Measurements from ENCODE around the gene CTBP2.

CTBP2 gene

GRCh38 chr10:125177641-125178640, 17.6 kb upstream of the CTBP2 start:
- Histone ChIP-seq H3K79me1 (ENCODE audit: low read length) (no peaks in the 10 kb centered on the region), H2BK15ac (replicated peaks; ENCODE audit: low read depth) (no peak overlapping the region), H2AK5ac (ENCODE audit: low read length) (no peak overlapping the region), H3K23ac (ENCODE audit: low read length) (no peak overlapping the region), H3K36me3 (ENCODE audit: control insufficient read depth, insufficient read depth, low read length) (no peaks in the 10 kb centered on the region), H3K79me2 (ENCODE audit: control insufficient read depth, insufficient read depth, low read length) (no peaks in the 10 kb centered on the region), H3K18ac (ENCODE audit: low read length) (no peak overlapping the region), H3K4me1 (ENCODE audit: control insufficient read depth, low read depth, low read length) (peaks cover 2% of the 10 kb centered on the region), H3K27me3 (ENCODE audit: insufficient read depth, low read length, poor library complexity) (no peaks in the 10 kb centered on the region), H3K27ac (ENCODE audit: low read depth, low read length) (no peak overlapping the region), H3K4me3 (ENCODE audit: low read length) (no peak overlapping the region), H4K8ac (ENCODE audit: low read depth, low read length) (no peak overlapping the region), H3K56ac (ENCODE audit: low read length) (no peak overlapping the region), H3K9ac (ENCODE audit: low read length) (no peak overlapping the region), H2BK5ac (ENCODE audit: low read length) (no peak overlapping the region), H2BK120ac (ENCODE audit: low read depth, low read length) (no peak overlapping the region), H3K4me2 (ENCODE audit: low read length) (no peak overlapping the region), H4K5ac (ENCODE audit: low read length) (no peak overlapping the region), H3K4ac (ENCODE audit: low read depth, low read length) (no peak overlapping the region)
- WGBS (ENCODE audit: extremely low coverage, insufficient coverage, low lambda C conversion rate) = no CpG with 5 or more reads among the region's 14 CpGs
- no peak for DNase-seq

GRCh38 chr10:125175807-125176206, 15.4 kb upstream of the CTBP2 start:
- Histone ChIP-seq H3K79me1 (ENCODE audit: low read length) (no peaks in the 10 kb centered on the region), H3K56ac (ENCODE audit: low read length) (no peak overlapping the region), H3K4me3 (ENCODE audit: low read length) (no peak overlapping the region), H4K8ac (ENCODE audit: low read depth, low read length) (no peak overlapping the region), H3K79me2 (ENCODE audit: control insufficient read depth, insufficient read depth, low read length) (no peaks in the 10 kb centered on the region), H3K4me2 (ENCODE audit: low read length) (no peak overlapping the region), H3K27ac (ENCODE audit: low read depth, low read length) (no peak overlapping the region), H3K36me3 (ENCODE audit: control insufficient read depth, insufficient read depth, low read length) (no peaks in the 10 kb centered on the region), H2BK120ac (ENCODE audit: low read depth, low read length) (no peak overlapping the region), H3K4ac (ENCODE audit: low read depth, low read length) (no peak overlapping the region), H2BK15ac (replicated peaks; ENCODE audit: low read depth) (no peak overlapping the region), H3K9ac (ENCODE audit: low read length) (no peak overlapping the region), H3K18ac (ENCODE audit: low read length) (no peak overlapping the region), H3K27me3 (ENCODE audit: insufficient read depth, low read length, poor library complexity) (no peaks in the 10 kb centered on the region), H2AK5ac (ENCODE audit: low read length) (no peak overlapping the region), H3K4me1 (ENCODE audit: control insufficient read depth, low read depth, low read length) (peaks cover 2% of the 10 kb centered on the region), H4K5ac (ENCODE audit: low read length) (no peak overlapping the region), H2BK5ac (ENCODE audit: low read length) (no peak overlapping the region), H3K23ac (ENCODE audit: low read length) (no peak overlapping the region)
- WGBS (ENCODE audit: extremely low coverage, insufficient coverage, low lambda C conversion rate) = no CpG with 5 or more reads among the region's 8 CpGs
- DNase-seq = no peak

GRCh38 chr10:125174360-125174759, 14.0 kb upstream of the CTBP2 start:
- no CpG with 5 or more reads among the region's 9 CpGs for WGBS (ENCODE audit: extremely low coverage, insufficient coverage, low lambda C conversion rate)
- no peak overlapping the region for H3K4ac ChIP-seq (ENCODE audit: low read depth, low read length)

GRCh38 chr10:125172694-125173093, 12.3 kb upstream of the CTBP2 start:
- no CpG with 5 or more reads among the region's 9 CpGs for WGBS (ENCODE audit: extremely low coverage, insufficient coverage, low lambda C conversion rate)

More at GRCh38 chr10:125174360-125174759, 14.0 kb upstream of the CTBP2 start:
- no peaks in the 10 kb centered on the region for H3K27me3 ChIP-seq (ENCODE audit: insufficient read depth, low read length, poor library complexity)
- H3K79me1 ChIP-seq (ENCODE audit: low read length) = no peaks in the 10 kb centered on the region
- no peak overlapping the region for H4K5ac ChIP-seq (ENCODE audit: low read length)
- H3K9ac ChIP-seq (ENCODE audit: low read length) = no peak overlapping the region
- no peak overlapping the region for H2AK5ac ChIP-seq (ENCODE audit: low read length)
- DNase-seq = peak; percentile 44
- H3K56ac ChIP-seq (ENCODE audit: low read length) = no peak overlapping the region
- H3K4me1 ChIP-seq (ENCODE audit: control insufficient read depth, low read depth, low read length) = peaks cover 2% of the 10 kb centered on the region
- H2BK5ac ChIP-seq (ENCODE audit: low read length) = no peak overlapping the region
- H4K8ac ChIP-seq (ENCODE audit: low read depth, low read length) = no peak overlapping the region
- H3K36me3 ChIP-seq (ENCODE audit: control insufficient read depth, insufficient read depth, low read length) = no peaks in the 10 kb centered on the region
- no peak overlapping the region for H3K4me2 ChIP-seq (ENCODE audit: low read length)
- H2BK120ac ChIP-seq (ENCODE audit: low read depth, low read length) = no peak overlapping the region
- no peak overlapping the region for H3K4me3 ChIP-seq (ENCODE audit: low read length)
- no peaks in the 10 kb centered on the region for H3K79me2 ChIP-seq (ENCODE audit: control insufficient read depth, insufficient read depth, low read length)
- no peak overlapping the region for H3K23ac ChIP-seq (ENCODE audit: low read length)
- no peak overlapping the region for H2BK15ac ChIP-seq (replicated peaks; ENCODE audit: low read depth)
- no peak overlapping the region for H3K18ac ChIP-seq (ENCODE audit: low read length)
- H3K27ac ChIP-seq (ENCODE audit: low read depth, low read length) = no peak overlapping the region

GRCh38 chr10:125171402-125172306, 11.3 kb upstream of the CTBP2 start:
- Histone ChIP-seq H4K5ac (ENCODE audit: low read length) (no peak overlapping the region), H3K4me2 (ENCODE audit: low read length) (no peak overlapping the region), H3K23ac (ENCODE audit: low read length) (no peak overlapping the region), H2AK5ac (ENCODE audit: low read length) (no peak overlapping the region), H3K18ac (ENCODE audit: low read length) (no peak overlapping the region), H2BK5ac (ENCODE audit: low read length) (no peak overlapping the region), H3K9ac (ENCODE audit: low read length) (no peak overlapping the region), H3K56ac (ENCODE audit: low read length) (no peak overlapping the region), H3K79me1 (ENCODE audit: low read length) (no peaks in the 10 kb centered on the region), H3K79me2 (ENCODE audit: control insufficient read depth, insufficient read depth, low read length) (no peaks in the 10 kb centered on the region), H2BK15ac (replicated peaks; ENCODE audit: low read depth) (no peak overlapping the region), H3K27me3 (ENCODE audit: insufficient read depth, low read length, poor library complexity) (no peaks in the 10 kb centered on the region), H3K36me3 (ENCODE audit: control insufficient read depth, insufficient read depth, low read length) (no peaks in the 10 kb centered on the region), H3K4me1 (ENCODE audit: control insufficient read depth, low read depth, low read length) (peaks cover 2% of the 10 kb centered on the region), H4K8ac (ENCODE audit: low read depth, low read length) (no peak overlapping the region), H3K4me3 (ENCODE audit: low read length) (no peak overlapping the region), H2BK120ac (ENCODE audit: low read depth, low read length) (no peak overlapping the region), H3K4ac (ENCODE audit: low read depth, low read length) (no peak overlapping the region), H3K27ac (ENCODE audit: low read depth, low read length) (no peak overlapping the region)
- WGBS (ENCODE audit: extremely low coverage, insufficient coverage, low lambda C conversion rate) = no CpG with 5 or more reads among the region's 12 CpGs
- DNase-seq = no peak

More at GRCh38 chr10:125172694-125173093, 12.3 kb upstream of the CTBP2 start:
- no peak overlapping the region for H4K8ac ChIP-seq (ENCODE audit: low read depth, low read length)
- H3K4ac ChIP-seq (ENCODE audit: low read depth, low read length) = no peak overlapping the region
- H3K79me2 ChIP-seq (ENCODE audit: control insufficient read depth, insufficient read depth, low read length) = no peaks in the 10 kb centered on the region
- no peak overlapping the region for H3K23ac ChIP-seq (ENCODE audit: low read length)
- no peak overlapping the region for H4K5ac ChIP-seq (ENCODE audit: low read length)
- H2AK5ac ChIP-seq (ENCODE audit: low read length) = no peak overlapping the region
- no peak overlapping the region for H3K18ac ChIP-seq (ENCODE audit: low read length)
- peaks cover 2% of the 10 kb centered on the region for H3K4me1 ChIP-seq (ENCODE audit: control insufficient read depth, low read depth, low read length)
- H3K27ac ChIP-seq (ENCODE audit: low read depth, low read length) = no peak overlapping the region
- DNase-seq = no peak
- no peak overlapping the region for H3K4me2 ChIP-seq (ENCODE audit: low read length)
- H3K27me3 ChIP-seq (ENCODE audit: insufficient read depth, low read length, poor library complexity) = no peaks in the 10 kb centered on the region
- no peak overlapping the region for H2BK15ac ChIP-seq (replicated peaks; ENCODE audit: low read depth)
- no peak overlapping the region for H3K9ac ChIP-seq (ENCODE audit: low read length)
- H3K56ac ChIP-seq (ENCODE audit: low read length) = no peak overlapping the region
- H3K4me3 ChIP-seq (ENCODE audit: low read length) = no peak overlapping the region
- no peaks in the 10 kb centered on the region for H3K36me3 ChIP-seq (ENCODE audit: control insufficient read depth, insufficient read depth, low read length)
- H2BK5ac ChIP-seq (ENCODE audit: low read length) = no peak overlapping the region
- no peak overlapping the region for H2BK120ac ChIP-seq (ENCODE audit: low read depth, low read length)
- no peaks in the 10 kb centered on the region for H3K79me1 ChIP-seq (ENCODE audit: low read length)
